Effector CD4-positive, alpha-beta T cell (primary cell): ENCODE data around the gene HSD17B11.
"Not testable (repeated sequence)": the region's sequence is repeated elsewhere in the genome, so short reads cannot be mapped to it uniquely, and the experiment has no call there.

ENCODE experiments used
- DNase-seq: peaks from one replicate; pipeline ENCODE4 v3.0.0-alpha.2; 2020

HSD17B11 gene

GRCh38 chr4:87356832-87357526 lies 34.0 kb downstream of the HSD17B11 start:
- DNase-seq, result no peak

DNA sequence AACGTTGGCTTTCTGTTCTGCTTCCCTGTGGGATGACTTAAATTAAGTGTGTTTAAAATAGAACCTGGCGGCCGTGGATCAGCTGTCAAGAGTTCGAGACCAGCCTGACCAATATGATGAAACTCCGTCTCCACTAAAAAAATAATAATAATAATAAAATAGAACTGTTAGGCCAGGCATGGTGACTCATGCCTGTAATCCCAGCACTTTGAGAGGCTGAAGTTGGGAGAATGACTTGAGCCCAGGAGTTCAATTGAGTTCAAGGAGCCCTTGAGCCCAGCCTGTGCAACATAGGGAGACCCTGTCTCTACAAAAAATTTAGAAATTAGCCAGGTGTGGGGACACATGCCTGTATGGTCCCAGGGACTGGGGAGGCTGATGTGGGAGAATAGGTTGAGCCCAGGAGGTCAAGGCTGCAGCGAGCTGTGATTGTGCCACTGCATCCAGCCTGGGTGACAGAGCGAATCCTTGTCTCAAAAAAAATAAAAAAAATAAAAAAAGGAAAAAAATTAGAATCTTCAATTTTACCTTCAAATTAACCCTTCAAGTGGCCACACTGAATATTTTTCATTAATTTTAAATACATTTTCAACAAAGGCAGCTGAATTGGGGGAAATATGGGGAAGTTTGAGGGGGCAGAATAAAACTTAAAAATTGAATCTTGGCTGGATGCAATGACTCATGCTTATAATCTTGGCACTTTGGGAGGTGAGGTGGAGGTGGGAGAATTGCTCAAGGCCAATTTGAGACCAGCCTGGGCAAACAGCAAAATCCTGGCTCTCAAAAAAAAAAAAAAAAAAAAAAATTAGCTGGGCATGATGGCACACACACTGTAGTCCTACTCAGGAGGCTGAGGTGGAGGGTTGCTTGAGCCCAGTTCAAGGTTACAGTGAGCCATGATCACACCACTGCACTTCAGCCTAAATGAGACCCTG lies 36.6 kb downstream of the HSD17B11 start:
- DNase-seq, result no peak

DNA sequence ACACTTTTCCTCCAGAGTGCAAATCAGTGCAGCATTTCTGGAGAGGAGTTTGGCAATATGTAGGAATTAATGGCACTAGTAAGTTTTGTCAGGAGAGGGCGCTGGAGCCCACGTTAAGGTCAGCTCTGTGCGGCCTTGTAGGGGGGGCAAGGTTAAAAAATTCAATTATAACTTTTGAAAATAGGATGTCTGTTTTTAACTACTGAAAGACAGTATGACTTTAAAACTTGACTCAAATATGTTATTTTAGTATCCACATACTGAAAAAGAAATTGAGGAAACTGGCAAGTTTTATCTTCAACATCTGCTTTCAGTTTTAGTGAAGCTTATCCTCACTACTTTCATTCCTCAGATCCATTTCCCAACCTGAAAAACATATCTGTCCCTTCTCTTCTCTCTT lies 37.4 kb downstream of the HSD17B11 start:
- DNase-seq, result peak; percentile 14

GRCh38 chr4:87345139-87345538 lies 45.8 kb downstream of the HSD17B11 start:
- no peak for DNase-seq

GRCh38 chr4:87342872-87343271 lies 48.1 kb downstream of the HSD17B11 start:
- DNase-seq, result no peak

GRCh38 chr4:87341954-87342635 lies 48.9 kb downstream of the HSD17B11 start:
- not testable (repeated sequence) for DNase-seq

GRCh38 chr4:87339440-87339839 lies 51.5 kb downstream of the HSD17B11 start:
- DNase-seq, result no peak

GRCh38 chr4:87337361-87337760 lies 53.6 kb downstream of the HSD17B11 start:
- no peak for DNase-seq

DNA sequence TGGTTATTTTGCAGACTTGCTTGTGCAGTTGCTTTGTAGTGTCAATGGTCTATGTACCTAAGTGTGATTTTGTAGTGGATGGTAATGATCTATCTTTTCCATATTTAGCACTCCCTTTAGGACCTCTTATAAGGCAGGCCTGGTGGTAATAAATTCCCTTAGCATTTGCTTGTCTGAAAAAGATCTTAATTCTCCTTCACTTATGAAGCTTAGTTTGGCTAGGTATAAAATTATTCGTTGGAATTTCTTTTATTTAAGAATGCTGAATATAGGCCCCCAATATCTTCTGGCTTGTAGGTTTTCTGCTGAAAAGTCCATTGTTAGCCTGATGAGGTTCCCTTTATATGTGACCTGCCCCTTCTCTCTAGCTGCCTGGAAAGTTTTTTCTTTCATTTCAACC lies 57.7 kb downstream of the HSD17B11 start:
- no peak for DNase-seq

- no peak for DNase-seq
These were observed 60.2 kb downstream of the HSD17B11 start for GRCh38 chr4:87330761-87331160.

- DNase-seq, result no peak
These were observed 63.9 kb downstream of the HSD17B11 start for GRCh38 chr4:87327136-87327535.

DNA sequence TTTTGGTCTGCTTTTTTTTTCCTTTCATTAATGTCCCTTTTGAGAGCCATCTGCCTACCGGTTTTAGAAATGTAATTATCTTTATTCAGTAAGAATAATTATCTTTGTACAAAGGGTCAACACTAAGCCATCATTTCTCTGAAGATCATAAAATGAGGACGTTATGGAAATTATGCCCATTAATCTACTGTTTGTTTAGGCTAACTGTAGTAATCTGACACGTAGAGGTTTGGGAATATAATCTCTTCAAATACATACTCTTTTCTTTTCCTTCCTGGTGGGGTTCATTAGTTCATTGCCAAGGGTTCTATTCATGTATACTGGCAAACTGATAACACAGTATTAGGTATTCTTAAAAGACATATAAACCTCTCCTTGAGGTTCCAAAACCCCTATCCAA lies 64.5 kb downstream of the HSD17B11 start:
- DNase-seq, result no peak

DNA sequence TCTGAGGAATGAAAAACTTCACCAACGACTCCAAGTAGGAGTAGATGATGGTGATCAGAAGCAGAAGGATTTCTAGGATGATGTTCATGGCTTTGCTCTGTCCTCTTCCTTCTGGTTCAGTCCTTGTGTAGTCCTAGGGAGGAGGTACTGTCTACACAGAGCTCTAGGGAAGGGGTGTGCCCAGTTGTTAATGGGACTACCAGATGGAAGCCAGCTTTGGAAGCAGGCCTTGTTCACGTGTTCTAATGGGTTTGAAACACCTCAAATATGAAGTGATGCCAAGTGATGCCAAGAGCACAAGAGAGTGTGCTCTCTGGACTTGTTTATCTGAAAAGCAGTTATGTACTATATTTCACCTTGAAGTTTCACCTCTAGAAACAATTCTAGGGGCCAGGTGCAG lies 68.2 kb downstream of the HSD17B11 start, which contains the start of gene HSD17B13:
HSD17B13 (minus strand) TSS at position 129 of the 400 bp plus-strand sequence; CDS start at position 88, 41 bp downstream.
- DNase-seq, result no peak

GRCh38 chr4:87321888-87322287 lies 69.1 kb downstream of the HSD17B11 start:
- no peak for DNase-seq

- DNase-seq, result no peak
These were observed 73.5 kb downstream of the HSD17B11 start for GRCh38 chr4:87317527-87317926.

GRCh38 chr4:87316961-87317360 lies 74.0 kb downstream of the HSD17B11 start:
- no peak for DNase-seq

GRCh38 chr4:87315000-87315399 lies 76.0 kb downstream of the HSD17B11 start:
- DNase-seq, result not testable (repeated sequence)

- no peak for DNase-seq
These were observed 77.2 kb downstream of the HSD17B11 start for GRCh38 chr4:87313756-87314155.

DNA sequence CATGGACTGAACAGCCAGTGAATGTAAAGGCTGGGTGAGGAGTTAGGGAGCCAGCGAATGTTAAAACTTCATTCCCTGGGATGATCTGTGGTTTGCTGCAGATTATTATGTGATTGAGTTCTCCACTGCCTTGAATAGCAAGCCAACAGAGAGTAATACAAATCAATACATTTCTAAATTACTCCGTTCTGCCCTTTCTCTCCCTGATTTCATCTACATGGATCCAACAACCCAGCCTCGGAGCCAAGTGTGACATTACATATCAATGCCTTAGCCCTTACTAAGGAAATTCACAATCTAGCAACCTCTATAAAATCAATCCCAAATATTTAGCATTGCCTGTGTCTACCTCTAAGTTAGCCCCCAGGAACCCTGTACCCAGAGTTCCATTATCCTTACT lies 79.3 kb downstream of the HSD17B11 start:
- no peak for DNase-seq

DNA sequence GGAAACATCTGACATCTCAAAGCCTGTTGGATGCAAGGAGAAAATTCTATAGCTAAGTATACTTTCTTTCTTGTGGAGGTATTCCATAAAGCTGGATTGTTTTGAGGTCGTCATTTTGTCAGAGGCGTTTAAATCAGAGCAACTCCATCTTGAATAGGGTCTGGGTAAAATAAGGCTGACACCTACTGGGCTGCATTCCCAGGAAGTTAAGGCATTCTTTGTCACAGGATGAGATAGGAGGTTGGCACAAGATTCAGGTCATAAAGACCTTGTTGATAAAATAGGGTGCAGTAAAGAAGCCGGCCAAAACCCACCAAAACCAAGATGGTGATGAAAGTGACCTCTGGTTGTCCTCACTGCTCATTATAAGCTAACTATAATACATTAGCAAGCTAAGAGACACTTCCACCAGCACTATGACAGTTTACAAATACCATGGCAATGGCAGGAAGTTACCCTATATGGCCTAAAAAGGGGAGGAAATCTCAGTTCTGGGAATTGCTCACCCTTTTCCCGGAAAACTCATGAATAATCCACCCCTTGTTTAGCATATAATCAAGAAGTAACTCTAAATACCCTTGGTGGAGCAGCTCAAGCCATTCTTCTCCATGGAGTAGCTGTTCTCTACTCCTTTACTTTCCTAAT lies 80.2 kb downstream of the HSD17B11 start:
- DNase-seq, result no peak

DNA sequence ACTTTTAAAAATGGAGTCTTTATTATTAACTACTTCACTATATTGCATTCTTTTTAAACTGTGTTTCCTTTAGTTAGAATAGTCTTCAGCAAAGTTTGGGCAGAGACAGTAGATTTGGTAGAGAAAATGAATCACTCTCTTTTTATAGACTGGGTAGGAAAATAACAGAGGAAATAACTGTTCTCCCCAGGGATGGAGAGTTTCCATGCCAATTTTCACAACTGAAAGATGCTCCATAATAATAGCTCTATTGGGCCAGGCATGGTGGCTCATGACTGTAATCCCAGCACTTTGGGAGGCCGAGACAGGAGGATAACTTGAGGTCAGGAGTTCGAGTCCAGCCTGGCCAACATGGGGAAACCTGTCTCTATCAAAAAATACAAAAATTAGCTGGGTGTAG lies 81.4 kb downstream of the HSD17B11 start:
- DNase-seq, result no peak

DNA sequence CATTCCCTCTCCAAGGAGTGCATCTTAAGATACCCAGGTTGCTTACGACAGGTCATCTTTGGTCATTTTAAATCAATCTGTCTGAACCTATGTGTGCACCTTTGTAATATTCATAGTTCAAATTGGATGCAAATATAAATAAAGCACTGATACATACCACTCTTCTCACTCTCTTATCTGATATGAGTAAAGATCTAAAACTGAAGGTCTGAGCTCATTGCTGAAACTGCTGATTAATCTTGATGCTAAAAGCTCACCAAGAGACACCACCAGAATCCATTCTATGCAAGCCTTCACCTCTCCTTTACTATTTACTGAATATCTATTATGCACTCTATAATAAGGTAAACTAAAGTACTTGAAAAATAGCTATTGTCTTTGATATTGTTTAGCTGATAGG lies 84.9 kb downstream of the HSD17B11 start:
- no peak for DNase-seq

- no peak for DNase-seq
These were observed 85.4 kb downstream of the HSD17B11 start for GRCh38 chr4:87305562-87305961.
